Measurements from ENCODE around the gene MAML3. TPM values are rescaled to one million over a fixed set of nuclear protein-coding genes. Genes with fewer than 3 reads are reported as not detected.

The MAML3 gene
- total RNA-seq, 6 donors from 2014 or later, result 9.6 to 31.4 (median 14.5) TPM

GRCh38 chr4:140170299-140170698, 16.3 kb upstream of the MAML3 start:
- TF ChIP-seq EP300 (IDR thresholded peaks at IDR 0.05), result no peak
- no peak for TF ChIP-seq POLR2A (IDR thresholded peaks at IDR 0.05)
- TF ChIP-seq CTCF (IDR thresholded peaks at IDR 0.05), result no peak
- TF ChIP-seq POLR2AphosphoS5 (IDR thresholded peaks at IDR 0.05), result no peak
- no peak for DNase-seq
- WGBS, 2 donors, result 92 to 97% methylated on average over 4 of the region's 4 CpGs
- Histone ChIP-seq H3K27me3 (no peaks in the 10 kb centered on the region), H3K9me3 (no peaks in the 10 kb centered on the region), H3K4me1 (no peaks in the 10 kb centered on the region), H3K36me3 (no peaks in the 10 kb centered on the region), H3K4me3 (no peak overlapping the region), H3K27ac (no peak overlapping the region)
- no peak for ATAC-seq (ENCODE audit: low FRiP score in 2 of 2)

DNA sequence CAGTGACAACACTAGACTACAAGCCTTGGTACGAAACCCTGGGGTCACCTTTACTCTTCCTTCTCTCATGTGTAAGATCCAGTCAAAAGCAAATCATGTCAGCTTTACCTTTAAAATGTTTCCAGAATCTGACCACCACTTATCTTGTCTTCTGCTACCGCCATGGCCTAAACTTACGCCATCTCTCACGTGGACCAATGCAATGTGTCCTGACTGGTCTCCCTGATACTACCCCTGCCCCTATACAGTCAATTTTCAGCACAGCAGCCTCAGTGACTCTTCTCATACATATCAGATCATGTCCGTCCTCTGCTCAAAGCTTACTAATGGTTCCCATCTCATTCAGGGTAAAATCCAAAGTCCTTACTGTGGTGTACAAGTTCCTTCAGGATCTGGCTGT, 15.0 kb upstream of the MAML3 start:
- H3K4me3 ChIP-seq, result no peak overlapping the region
- H3K27ac ChIP-seq, result no peak overlapping the region
- H3K36me3 ChIP-seq, result no peaks in the 10 kb centered on the region
- no peak for DNase-seq
- no peaks in the 10 kb centered on the region for H3K9me3 ChIP-seq
- 94 to 96% methylated on average over 5 of the region's 5 CpGs for WGBS, 2 donors
- TF ChIP-seq EP300 (IDR thresholded peaks at IDR 0.05), result no peak
- no peak for TF ChIP-seq POLR2AphosphoS5 (IDR thresholded peaks at IDR 0.05)
- ATAC-seq (ENCODE audit: low FRiP score in 2 of 2), result no peak
- no peaks in the 10 kb centered on the region for H3K27me3 ChIP-seq
- H3K4me1 ChIP-seq, result no peaks in the 10 kb centered on the region

DNA sequence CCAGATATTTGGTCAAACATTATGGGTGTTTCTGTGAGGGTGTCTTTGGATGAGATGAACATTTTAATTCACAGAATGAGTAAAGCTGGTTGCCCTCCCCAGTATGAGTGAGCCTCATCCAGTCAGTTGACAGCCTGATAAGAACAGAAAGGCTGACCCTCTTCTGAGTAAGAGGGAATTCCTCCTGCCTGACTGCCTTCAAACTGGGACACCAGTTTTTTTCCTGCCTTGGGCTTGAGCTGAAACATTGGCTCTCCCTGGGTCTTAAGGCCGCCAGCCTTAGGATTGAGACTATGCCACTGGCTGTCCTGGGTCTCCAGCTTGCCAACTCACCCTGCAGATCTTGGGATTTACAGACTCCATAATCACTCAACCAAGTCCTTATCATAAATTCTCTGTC, 14.5 kb upstream of the MAML3 start:
- no peak for ATAC-seq (ENCODE audit: low FRiP score in 2 of 2)
- WGBS, 2 donors, result 92 to 93% methylated on average over 1 of the region's 1 CpG

DNA sequence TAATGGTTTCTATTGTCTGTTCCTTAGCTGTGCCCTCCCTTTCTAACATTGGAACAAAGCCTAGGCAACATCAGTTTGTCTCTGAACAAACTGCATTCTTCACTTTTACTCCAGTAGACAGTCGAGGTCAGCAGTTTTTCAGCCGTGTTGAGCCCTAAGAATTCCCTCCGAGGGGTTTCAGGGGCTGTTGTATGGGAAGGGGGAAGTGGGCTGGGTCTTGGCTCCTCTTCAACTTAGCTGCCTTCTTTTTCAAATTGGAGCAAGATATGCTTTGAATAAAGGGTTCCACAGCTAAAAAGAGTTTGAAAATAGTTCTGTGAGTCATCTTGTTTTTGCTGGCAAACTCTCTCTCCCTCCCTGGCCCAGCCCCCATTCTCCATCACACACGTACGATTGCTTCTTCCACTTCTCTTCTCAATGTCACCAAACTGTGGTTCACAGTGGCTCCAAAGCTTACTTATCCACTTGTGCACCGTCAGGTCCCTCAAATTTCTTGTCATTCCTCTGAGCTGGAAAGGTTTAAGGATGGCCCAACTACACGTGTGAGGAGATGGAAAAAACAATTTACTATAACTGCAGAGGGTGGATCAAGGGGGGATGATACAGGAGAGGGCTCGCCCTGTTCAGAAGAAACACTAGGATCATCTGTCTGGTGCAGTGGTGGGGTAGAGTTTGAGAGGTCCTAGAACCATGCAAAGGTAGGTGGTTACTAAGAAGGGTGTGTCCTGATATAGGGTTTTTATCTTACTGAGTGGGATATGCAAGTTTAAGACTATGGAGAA, 9.2 kb upstream of the MAML3 start:
- Histone ChIP-seq H3K4me1 (peaks cover 0 to 8% (median 5%) of the 10 kb centered on the region in 4 donors), H3K27me3 (no peaks in the 10 kb centered on the region), H3K4me3 (peak overlapping the region in 1 of 4 donors; percentile 26), H3K36me3 (no peaks in the 10 kb centered on the region), H3K27ac (no peak overlapping the region), H3K9me3 (no peaks in the 10 kb centered on the region)
- WGBS, 2 donors, result 51 to 56% methylated on average over 8 of the region's 8 CpGs
- TF ChIP-seq CTCF (IDR thresholded peaks at IDR 0.05) (no peak), EP300 (IDR thresholded peaks at IDR 0.05) (no peak), POLR2A (IDR thresholded peaks at IDR 0.05) (no peak), POLR2AphosphoS5 (IDR thresholded peaks at IDR 0.05) (no peak)
- ATAC-seq (ENCODE audit: low FRiP score in 2 of 2) (peak in 1 of 2 donors; percentile 56), DNase-seq (no peak)

More for the DNA sequence above, 14.5 kb upstream of the MAML3 start:
- Histone ChIP-seq H3K9me3 (no peaks in the 10 kb centered on the region), H3K4me3 (no peak overlapping the region), H3K36me3 (no peaks in the 10 kb centered on the region), H3K4me1 (no peaks in the 10 kb centered on the region), H3K27ac (no peak overlapping the region), H3K27me3 (no peaks in the 10 kb centered on the region)
- DNase-seq, result no peak
- TF ChIP-seq EP300 (IDR thresholded peaks at IDR 0.05) (no peak), POLR2A (IDR thresholded peaks at IDR 0.05) (no peak), CTCF (IDR thresholded peaks at IDR 0.05) (no peak), POLR2AphosphoS5 (IDR thresholded peaks at IDR 0.05) (no peak)

DNA sequence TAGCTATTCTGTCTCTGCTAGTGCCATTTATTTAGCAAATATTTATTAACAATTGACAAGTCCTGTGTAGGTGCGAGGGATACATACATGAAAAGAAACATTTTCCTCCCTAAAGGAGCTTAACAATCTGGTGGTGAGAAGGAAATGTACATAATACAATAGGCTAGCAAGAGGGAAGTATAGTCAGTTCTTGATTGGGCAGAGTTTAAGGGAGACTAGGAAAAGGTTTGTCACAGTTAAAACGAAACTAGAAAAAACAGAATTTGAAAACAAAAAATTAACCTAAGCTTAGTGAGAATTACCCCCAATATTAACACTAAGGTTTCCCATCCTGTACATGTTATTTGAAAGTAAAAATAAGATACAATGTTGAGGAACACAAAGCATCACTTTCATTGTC, 8.6 kb upstream of the MAML3 start:
- H3K27ac ChIP-seq, result no peak overlapping the region
- TF ChIP-seq CTCF (IDR thresholded peaks at IDR 0.05), result no peak
- no peak for TF ChIP-seq POLR2AphosphoS5 (IDR thresholded peaks at IDR 0.05)
- no peak for TF ChIP-seq EP300 (IDR thresholded peaks at IDR 0.05)
- TF ChIP-seq POLR2A (IDR thresholded peaks at IDR 0.05), result no peak
- peaks cover 0 to 12% (median 7%) of the 10 kb centered on the region in 4 donors for H3K4me1 ChIP-seq
- no peaks in the 10 kb centered on the region for H3K36me3 ChIP-seq
- DNase-seq (no peak), ATAC-seq (ENCODE audit: low FRiP score in 2 of 2) (no peak)
- no peaks in the 10 kb centered on the region for H3K9me3 ChIP-seq
- H3K4me3 ChIP-seq, result peak overlapping the region in 1 of 4 donors; percentile 26
- H3K27me3 ChIP-seq, result no peaks in the 10 kb centered on the region
- 70 to 77% methylated on average over 2 of the region's 2 CpGs for WGBS, 2 donors

Data from upper lobe of left lung (tissue), 6 donors.